GM12875 (cell line): ENCODE data around the gene ENOX1.

ENCODE experiments used
- H3K4me3 ChIP-seq: one replicate; pipeline ENCODE4 v1.5.1; 2011; ENCODE audit warnings: low read depth, low read length, control low read depth
- CTCF ChIP-seq: IDR thresholded peaks from 2 replicates; pipeline ENCODE4 v1.5.1; 2011; ENCODE audit warnings: low read depth, mild to moderate bottlenecking, control low read depth, inconsistent platforms, low read length, moderate library complexity, borderline replicate concordance; ENCODE audit not compliant: insufficient read depth

The ENOX1 gene

GRCh38 chr13:43405457-43405856 lies 381.3 kb downstream of the ENOX1 start:
- TF ChIP-seq CTCF = no peak
- H3K4me3 ChIP-seq = no peak overlapping the region

- TF ChIP-seq CTCF = no peak
- no peak overlapping the region for H3K4me3 ChIP-seq
Measured at GRCh38 chr13:43402380-43402779, 384.4 kb downstream of the ENOX1 start.

GRCh38 chr13:43401361-43401760 lies 385.4 kb downstream of the ENOX1 start:
- no peak overlapping the region for H3K4me3 ChIP-seq
- no peak for TF ChIP-seq CTCF

- no peak for TF ChIP-seq CTCF
- no peak overlapping the region for H3K4me3 ChIP-seq
Measured at GRCh38 chr13:43397111-43397510, 389.7 kb downstream of the ENOX1 start.

GRCh38 chr13:43391036-43391435 lies 395.7 kb downstream of the ENOX1 start:
- no peak overlapping the region for H3K4me3 ChIP-seq
- TF ChIP-seq CTCF = no peak

GRCh38 chr13:43390619-43391018 lies 396.2 kb downstream of the ENOX1 start:
- no peak for TF ChIP-seq CTCF
- H3K4me3 ChIP-seq = no peak overlapping the region

- no peak for TF ChIP-seq CTCF
- no peak overlapping the region for H3K4me3 ChIP-seq
Measured at GRCh38 chr13:43389983-43390382, 396.8 kb downstream of the ENOX1 start.
